GM12873 (cell line): ENCODE data around the gene GNB2.

Source experiments
- CTCF ChIP-seq: IDR thresholded peaks from 2 replicates; pipeline ENCODE4 v1.5.1; 2012; ENCODE audit warnings: low read depth, mild to moderate bottlenecking, moderate library complexity, low read length, control low read depth; ENCODE audit not compliant: insufficient read depth; ENCODE audit errors: missing control alignments

The GNB2 gene

GRCh38 chr7:100649826-100650565 lies 23.5 kb upstream of the GNB2 start:
- TF ChIP-seq CTCF, result no peak

GRCh38 chr7:100654908-100655831 lies 18.4 kb upstream of the GNB2 start:
- TF ChIP-seq CTCF, result no peak

GRCh38 chr7:100655908-100656674 lies 17.4 kb upstream of the GNB2 start, which contains the start of gene ACTL6B:
Gene ACTL6B, minus strand, starts transcription at chr7:100656448. Its CDS starts 94 bp downstream, at chr7:100656354.
- no peak for TF ChIP-seq CTCF

GRCh38 chr7:100665168-100665726 lies 8.3 kb upstream of the GNB2 start:
- TF ChIP-seq CTCF, result no peak

DNA sequence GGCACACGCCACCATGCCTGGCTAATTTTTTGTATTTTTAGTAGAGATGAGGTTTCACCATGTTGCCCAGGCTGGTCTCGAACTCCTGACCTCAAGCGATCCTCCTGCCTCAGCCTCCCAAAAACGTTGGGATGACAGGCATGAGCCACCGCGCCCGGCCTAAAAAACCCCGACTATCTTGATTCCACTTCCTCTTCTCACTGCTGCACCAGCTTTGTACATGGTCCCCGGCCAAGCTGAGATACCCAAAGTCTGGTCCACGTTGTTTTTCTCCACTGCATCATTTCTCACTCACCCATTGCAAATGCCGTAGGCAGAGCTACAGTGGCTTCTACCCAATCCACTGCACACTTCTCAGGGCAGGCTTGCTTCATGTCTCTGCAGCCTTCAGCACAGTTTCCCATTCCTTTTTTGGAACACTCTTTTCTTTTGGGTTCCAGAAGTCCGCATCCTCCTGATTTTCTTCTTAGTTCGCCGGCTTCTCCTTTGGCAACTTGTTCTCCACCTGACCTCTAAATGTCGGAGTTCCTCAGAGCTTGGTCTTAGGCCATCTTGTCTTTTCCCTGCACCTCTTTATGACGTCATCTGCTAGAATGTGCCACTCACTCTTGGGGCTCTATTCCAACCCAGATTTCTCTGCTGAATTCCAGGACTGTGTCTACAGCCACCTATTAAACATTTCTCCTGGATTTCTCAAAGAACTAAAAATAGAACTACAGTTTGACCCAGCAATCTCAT lies 6.0 kb upstream of the GNB2 start:
- no peak for TF ChIP-seq CTCF

DNA sequence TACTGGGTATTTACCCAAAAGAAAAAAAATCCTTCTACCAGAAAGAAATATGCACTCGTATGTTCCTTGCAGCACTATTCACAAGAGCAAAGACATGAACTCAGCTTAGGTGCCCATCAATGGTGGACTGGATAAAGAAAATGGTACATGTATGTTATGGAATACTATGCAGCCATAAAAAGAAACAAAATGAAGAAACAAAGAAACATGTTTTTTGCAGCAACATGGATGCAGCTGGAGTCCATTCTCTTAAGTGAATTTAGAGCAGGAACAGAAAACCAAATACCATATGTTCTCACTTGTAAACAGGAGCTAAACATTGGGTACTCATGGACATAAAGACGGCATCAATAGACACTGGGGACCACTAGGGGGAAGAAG lies 5.5 kb upstream of the GNB2 start:
- no peak for TF ChIP-seq CTCF
